Activated CD4-positive, alpha-beta T cell treated with anti-CD3 and anti-CD28 coated beads, Interleukin-2, amount 10 ng/mL, durations not matched to agents 7 days and 5 days (primary cell): ENCODE measurements around the gene PXMP4. TPM values are rescaled to one million over a fixed set of nuclear protein-coding genes. Genes with fewer than 3 reads are reported as not detected.

ENCODE experiments used
- CTCF ChIA-PET: fragments of 350-600 bp; sonication (Branson Sonifier 250); formaldehyde crosslinking; loops from one replicate; lab custom pipeline; 2021; ENCODE audit warnings: antibody characterized with exemption; lab: Charles Lee
- POLR2A ChIA-PET: fragments of 350-600 bp; sonication (Branson Sonifier 250); formaldehyde crosslinking; loops from one replicate; lab custom pipeline; 2021; ENCODE audit warnings: antibody characterized with exemption; lab: Charles Lee
- DNase-seq: peaks from one replicate; pipeline ENCODE4 v3.0.0-alpha.2; 2020
- H3K27ac Mint-ChIP-seq: one replicate; pipeline ENCODE4 v1.8.0; 2021; ENCODE audit warnings: mild to moderate bottlenecking, moderate library complexity, mixed read lengths
- H3K27me3 Mint-ChIP-seq: one replicate; pipeline ENCODE4 v1.8.0; 2021; ENCODE audit warnings: mixed read lengths
- H3K36me3 Mint-ChIP-seq: one replicate; pipeline ENCODE4 v1.8.0; 2021; ENCODE audit warnings: low read depth, mixed read lengths
- H3K4me1 Mint-ChIP-seq: one replicate; pipeline ENCODE4 v1.8.0; 2021; ENCODE audit warnings: mixed read lengths
- H3K4me3 Mint-ChIP-seq: one replicate; pipeline ENCODE4 v1.8.0; 2021; ENCODE audit warnings: mild to moderate bottlenecking, moderate library complexity, mixed read lengths
- H3K9me3 Mint-ChIP-seq: one replicate; pipeline ENCODE4 v1.8.0; 2021; ENCODE audit warnings: mixed read lengths
- total RNA-seq, 2 experiments: library from RNA; stranded (reverse); gene quantifications; one replicate each; pipeline ENCODE4 v1.2.3, GENCODE V29; 2021

Gene PXMP4
- total RNA-seq, 2 experiments from 2014 or later = 19.1 to 21.8 TPM

- ChIA-PET POLR2A (interaction anchor here (0.7 kb wide), 1 partner anchor 71 kb away, joined by 4 read pairs; no protein-coding TSS in a partner anchor), CTCF (interaction anchor here (0.6 to 0.9 kb wide), 3 partner anchors 8 to 28 kb away, joined by 3 read pairs; no protein-coding TSS in a partner anchor)
- no peaks in the 10 kb centered on the region for H3K9me3 Mint-ChIP-seq
- H3K27me3 Mint-ChIP-seq = no peaks in the 10 kb centered on the region
- no peak for DNase-seq
- H3K4me1 Mint-ChIP-seq = peaks cover 10% of the 10 kb centered on the region
- H3K27ac Mint-ChIP-seq = peak overlapping the region; percentile 14
- H3K4me3 Mint-ChIP-seq = no peak overlapping the region
- H3K36me3 Mint-ChIP-seq = peaks cover 19% of the 10 kb centered on the region
Measured at GRCh38 chr20:33751775-33752174, 31.7 kb upstream of the PXMP4 start.

- ChIA-PET POLR2A (interaction anchor here (0.5 kb wide), 1 partner anchor 204 kb away, joined by 4 read pairs; no protein-coding TSS in a partner anchor), CTCF (no interaction called here)
- Mint-ChIP-seq H3K4me3 (no peak overlapping the region), H3K9me3 (no peaks in the 10 kb centered on the region), H3K4me1 (peaks cover 5% of the 10 kb centered on the region), H3K27ac (no peak overlapping the region), H3K36me3 (peaks cover 11% of the 10 kb centered on the region), H3K27me3 (no peaks in the 10 kb centered on the region)
- DNase-seq = no peak
Measured at GRCh38 chr20:33746325-33746998, 26.4 kb upstream of the PXMP4 start.

DNA sequence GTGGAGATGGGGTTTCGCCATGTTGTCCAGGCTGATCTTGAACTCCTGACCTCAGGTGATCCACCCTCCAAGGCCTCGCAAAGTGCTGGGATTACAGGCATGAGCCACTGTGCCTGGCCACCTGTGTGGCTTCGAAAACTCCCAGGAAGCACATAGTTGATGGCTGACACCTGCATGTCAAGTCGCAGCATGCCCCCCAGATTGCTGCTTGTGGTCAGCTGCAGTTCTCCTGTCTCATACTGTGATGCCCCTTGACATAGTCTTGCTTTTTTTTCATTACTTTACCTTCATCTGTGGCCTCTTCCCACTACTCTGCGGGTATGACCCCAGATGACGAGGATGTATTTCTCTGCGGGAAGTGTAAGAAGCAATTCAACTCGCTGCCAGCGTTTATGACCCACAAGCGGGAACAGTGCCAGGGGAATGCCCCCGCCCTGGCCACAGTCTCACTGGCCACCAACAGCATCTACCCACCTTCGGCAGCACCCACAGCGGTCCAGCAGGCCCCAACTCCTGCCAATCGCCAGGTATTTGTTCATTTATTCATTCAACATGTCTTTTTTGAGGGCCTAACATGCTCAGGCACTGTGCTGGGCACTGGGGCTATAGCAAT lies 24.8 kb upstream of the PXMP4 start:
- Mint-ChIP-seq H3K27me3 (no peaks in the 10 kb centered on the region), H3K4me1 (peaks cover 5% of the 10 kb centered on the region), H3K9me3 (no peaks in the 10 kb centered on the region), H3K36me3 (peaks cover 7% of the 10 kb centered on the region), H3K27ac (no peak overlapping the region), H3K4me3 (no peak overlapping the region)
- CTCF ChIA-PET = no interaction called here
- POLR2A ChIA-PET = interaction anchor here (0.6 kb wide), 1 partner anchor 82 kb away, joined by 3 read pairs; no protein-coding TSS in a partner anchor
- no peak for DNase-seq

GRCh38 chr20:33744181-33744580 lies 24.1 kb upstream of the PXMP4 start:
- ChIA-PET CTCF (no interaction called here), POLR2A (interaction anchor here (0.6 kb wide), 1 partner anchor 81 kb away, joined by 3 read pairs; no protein-coding TSS in a partner anchor)
- Mint-ChIP-seq H3K27me3 (no peaks in the 10 kb centered on the region), H3K9me3 (no peaks in the 10 kb centered on the region), H3K36me3 (peaks cover 9% of the 10 kb centered on the region), H3K4me1 (peaks cover 5% of the 10 kb centered on the region), H3K27ac (no peak overlapping the region), H3K4me3 (no peak overlapping the region)
- no peak for DNase-seq

DNA sequence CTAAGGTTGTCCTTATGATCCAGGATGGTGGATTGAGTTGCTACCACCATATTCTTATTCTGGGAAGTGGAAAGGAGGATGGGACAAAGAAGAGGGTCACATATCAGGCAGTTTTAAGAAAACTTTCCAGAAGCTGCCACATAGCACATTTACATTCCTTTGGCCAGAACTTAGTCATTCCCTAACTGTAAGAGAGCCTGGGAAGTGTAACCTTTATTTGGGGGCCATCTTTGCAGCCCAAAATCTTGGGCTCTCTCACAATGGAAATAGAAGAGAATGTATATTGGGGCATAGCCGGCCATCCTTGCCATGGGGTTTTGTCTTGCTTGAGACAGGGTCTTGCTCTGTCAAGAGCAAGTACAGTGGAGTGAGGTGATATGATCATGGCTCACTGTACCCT lies 20.1 kb upstream of the PXMP4 start:
- H3K4me3 Mint-ChIP-seq = no peak overlapping the region
- H3K36me3 Mint-ChIP-seq = peaks cover 21% of the 10 kb centered on the region
- CTCF ChIA-PET = no interaction called here
- no peaks in the 10 kb centered on the region for H3K27me3 Mint-ChIP-seq
- no peak for DNase-seq
- POLR2A ChIA-PET = no interaction called here
- peaks cover 16% of the 10 kb centered on the region for H3K9me3 Mint-ChIP-seq
- H3K27ac Mint-ChIP-seq = no peak overlapping the region
- H3K4me1 Mint-ChIP-seq = peaks cover 5% of the 10 kb centered on the region

- Mint-ChIP-seq H3K4me3 (no peak overlapping the region), H3K27me3 (no peaks in the 10 kb centered on the region), H3K27ac (no peak overlapping the region), H3K36me3 (peaks cover 21% of the 10 kb centered on the region), H3K4me1 (peaks cover 5% of the 10 kb centered on the region), H3K9me3 (peaks cover 16% of the 10 kb centered on the region)
- ChIA-PET POLR2A (no interaction called here), CTCF (no interaction called here)
- no peak for DNase-seq
Measured at GRCh38 chr20:33739493-33739892, 19.4 kb upstream of the PXMP4 start.

DNA sequence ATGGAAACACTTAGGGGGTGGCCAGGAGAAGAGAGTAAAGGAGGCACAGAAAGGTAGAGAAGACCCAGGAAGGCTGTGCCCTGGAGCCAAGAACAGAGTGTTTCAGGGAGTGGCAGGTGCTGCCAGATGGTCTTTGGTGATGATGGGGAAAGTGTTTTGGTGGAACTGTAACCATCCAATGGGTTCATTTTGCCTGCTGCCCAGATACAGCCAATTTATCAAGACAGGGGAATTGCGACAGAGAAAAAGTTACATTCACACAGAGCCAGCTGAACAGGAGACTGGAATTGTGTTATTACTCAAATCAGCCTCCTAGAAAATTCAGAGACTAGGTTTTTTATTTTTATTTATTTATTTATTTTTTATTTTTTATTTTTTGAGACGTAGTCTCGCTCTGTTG lies 16.9 kb upstream of the PXMP4 start:
- POLR2A ChIA-PET = no interaction called here
- no peaks in the 10 kb centered on the region for H3K27me3 Mint-ChIP-seq
- peaks cover 22% of the 10 kb centered on the region for H3K4me1 Mint-ChIP-seq
- CTCF ChIA-PET = interaction anchor here (0.6 kb wide), 1 partner anchor 105 kb away, joined by 3 read pairs; no protein-coding TSS in a partner anchor
- peaks cover 25% of the 10 kb centered on the region for H3K36me3 Mint-ChIP-seq
- H3K27ac Mint-ChIP-seq = no peak overlapping the region
- H3K9me3 Mint-ChIP-seq = peaks cover 16% of the 10 kb centered on the region
- no peak overlapping the region for H3K4me3 Mint-ChIP-seq
- DNase-seq = no peak

DNA sequence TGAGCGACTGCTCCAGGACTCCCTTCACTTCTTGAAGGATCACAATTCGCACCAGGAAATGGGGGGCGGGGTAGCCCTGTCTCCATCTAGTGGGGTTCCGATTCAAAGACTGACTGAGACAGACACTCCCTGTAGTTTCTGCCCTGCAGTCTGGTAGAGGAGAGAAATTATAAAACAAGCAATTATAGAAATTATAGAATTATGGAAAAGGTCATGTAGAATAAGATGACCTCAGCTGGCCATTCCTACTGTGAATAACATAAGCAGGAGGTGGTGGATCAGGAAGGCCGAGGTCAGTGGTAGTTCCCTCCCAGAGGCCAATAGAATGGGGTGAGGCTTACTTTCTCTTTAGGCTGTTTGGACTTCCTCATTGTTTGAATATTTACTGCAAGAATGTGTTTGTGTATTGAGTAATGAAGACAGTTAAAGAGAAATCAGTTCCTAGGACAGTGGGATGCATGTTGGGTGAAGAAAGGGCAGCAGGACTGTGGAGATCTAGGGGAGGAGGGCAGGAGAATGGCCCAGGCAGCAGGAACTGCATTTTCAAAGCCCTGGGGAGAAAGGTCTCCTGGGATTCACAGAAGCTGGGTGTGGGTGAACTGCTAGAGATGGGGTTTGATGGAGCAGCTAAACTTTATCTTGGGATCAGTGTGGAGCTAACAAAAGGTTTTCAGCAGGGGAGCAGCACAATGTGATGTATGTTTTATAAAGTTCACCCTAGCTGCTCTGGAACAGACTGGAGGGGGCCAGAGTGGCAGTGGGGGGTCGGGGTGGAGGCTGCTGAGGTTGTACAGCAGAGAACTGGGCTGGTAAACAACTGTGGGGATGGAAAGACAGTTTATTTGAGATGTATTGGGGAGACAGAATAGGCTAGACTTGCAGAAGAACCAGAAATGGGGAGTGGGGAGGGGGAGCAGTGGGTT lies 13.8 kb upstream of the PXMP4 start:
- ChIA-PET POLR2A (no interaction called here), CTCF (interaction anchor here (0.7 to 3.2 kb wide), 2 partner anchors 36 to 66 kb away, joined by 4 to 10 read pairs; no protein-coding TSS in a partner anchor)
- Mint-ChIP-seq H3K4me1 (peaks cover 30% of the 10 kb centered on the region), H3K27me3 (no peaks in the 10 kb centered on the region), H3K9me3 (peaks cover 16% of the 10 kb centered on the region), H3K4me3 (peak overlapping the region; percentile 52), H3K27ac (peak overlapping the region; percentile 94), H3K36me3 (peaks cover 22% of the 10 kb centered on the region)
- DNase-seq = no peak

DNA sequence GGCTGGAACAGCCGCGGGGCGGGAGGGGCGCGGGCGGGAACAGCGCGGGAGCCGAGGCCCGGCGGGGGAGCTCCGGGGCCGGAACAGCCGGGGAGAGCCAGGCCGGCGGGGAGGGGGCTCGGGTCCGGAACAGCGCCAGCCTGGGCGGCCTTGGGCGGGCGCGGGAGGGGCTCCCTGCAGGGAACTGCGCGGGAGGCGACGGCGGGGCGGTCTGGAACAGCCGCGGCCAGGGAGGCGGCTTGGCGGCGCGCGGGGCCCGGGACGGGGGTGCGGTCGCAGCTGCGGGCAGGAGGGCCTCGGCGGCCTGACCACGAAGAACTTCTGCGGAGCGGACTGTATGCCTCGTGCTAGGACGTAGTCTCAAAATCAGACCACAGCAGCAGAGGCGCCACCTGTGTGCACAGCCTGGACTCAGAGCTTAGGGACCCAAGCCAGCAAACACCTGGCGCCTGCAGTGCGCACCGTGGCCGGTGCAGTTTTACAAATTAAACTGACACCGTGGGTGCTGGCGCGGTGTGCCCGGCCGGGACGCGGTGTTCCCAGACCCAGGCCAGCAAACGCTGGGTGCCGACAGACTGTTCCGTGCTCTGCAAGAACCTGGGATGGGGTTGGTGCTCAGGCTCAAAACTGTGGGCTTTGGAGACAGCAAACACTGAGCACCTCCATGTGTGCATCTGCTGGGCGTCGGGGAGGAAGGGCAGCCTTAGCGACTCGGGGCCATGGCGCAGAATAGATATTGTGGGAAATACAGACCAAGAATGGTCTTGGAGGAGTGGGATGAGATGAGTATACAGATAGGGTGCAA lies 12.3 kb upstream of the PXMP4 start:
- DNase-seq = peak; percentile 85
- POLR2A ChIA-PET = interaction anchor here (0.6 to 1.8 kb wide), 4 partner anchors 12 to 272 kb away, joined by 3 to 4 read pairs (median 4); partner anchors contain the start of gene PXMP4
- no peaks in the 10 kb centered on the region for H3K27me3 Mint-ChIP-seq

DNA sequence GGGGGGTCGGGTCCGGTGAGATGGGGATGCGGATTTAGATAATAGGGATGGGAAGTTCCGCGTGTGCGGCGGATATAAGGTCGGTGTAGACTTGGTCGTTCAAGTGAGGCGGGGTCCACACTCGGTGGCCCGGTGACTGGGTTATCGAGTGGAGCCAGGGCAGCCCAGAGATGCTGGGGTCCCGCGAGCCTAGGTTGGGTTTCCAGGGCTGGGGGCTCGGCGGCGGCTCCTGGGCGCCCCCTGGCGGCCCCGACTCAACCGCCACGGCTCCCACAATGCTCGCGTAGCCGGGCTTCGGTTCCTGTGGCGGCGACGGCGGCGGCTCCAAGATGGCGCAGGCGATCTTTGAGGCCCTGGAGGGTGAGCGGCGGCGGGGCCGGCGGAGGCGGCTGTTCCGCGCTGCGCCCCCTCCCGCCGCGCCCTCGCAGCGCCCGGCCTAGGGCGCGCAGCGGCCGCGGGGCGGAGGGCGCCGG lies 11.6 kb upstream of the PXMP4 start, which contains the start of gene ZNF341:
TSS of gene ZNF341 (plus strand) at position 304 of the 473 bp plus-strand sequence. CDS start at position 330, 26 bp downstream.
- H3K4me3 Mint-ChIP-seq = peak within 1 kb of the TSS; percentile 89
- peak; percentile 90 for DNase-seq
- H3K36me3 Mint-ChIP-seq = peaks cover 16% of the 10 kb centered on the region
- H3K9me3 Mint-ChIP-seq = peaks cover 10% of the 10 kb centered on the region
- CTCF ChIA-PET = interaction anchor here (1.0 to 3.2 kb wide), 7 partner anchors 8 to 63 kb away, joined by 3 to 12 read pairs (median 6); partner anchors contain the start of gene PXMP4
- POLR2A ChIA-PET = interaction anchor here (0.7 to 1.8 kb wide), 3 partner anchors 12 to 127 kb away, joined by 3 to 4 read pairs (median 4); partner anchors contain the start of gene PXMP4
- H3K27ac Mint-ChIP-seq = peak within 1 kb of the TSS; percentile 96
- H3K4me1 Mint-ChIP-seq = peaks cover 30% of the 10 kb centered on the region
- H3K27me3 Mint-ChIP-seq = no peaks in the 10 kb centered on the region

More for the DNA sequence above, 12.3 kb upstream of the PXMP4 start:
- CTCF ChIA-PET = interaction anchor here (0.9 to 3.2 kb wide), 10 partner anchors 9 to 67 kb away, joined by 3 to 12 read pairs (median 4); partner anchors contain the start of genes ACTL10 and PXMP4
- H3K4me3 Mint-ChIP-seq = peak overlapping the region; percentile 89
- H3K9me3 Mint-ChIP-seq = peaks cover 13% of the 10 kb centered on the region
- peaks cover 19% of the 10 kb centered on the region for H3K36me3 Mint-ChIP-seq
- peaks cover 30% of the 10 kb centered on the region for H3K4me1 Mint-ChIP-seq
- peak overlapping the region; percentile 94 for H3K27ac Mint-ChIP-seq

DNA sequence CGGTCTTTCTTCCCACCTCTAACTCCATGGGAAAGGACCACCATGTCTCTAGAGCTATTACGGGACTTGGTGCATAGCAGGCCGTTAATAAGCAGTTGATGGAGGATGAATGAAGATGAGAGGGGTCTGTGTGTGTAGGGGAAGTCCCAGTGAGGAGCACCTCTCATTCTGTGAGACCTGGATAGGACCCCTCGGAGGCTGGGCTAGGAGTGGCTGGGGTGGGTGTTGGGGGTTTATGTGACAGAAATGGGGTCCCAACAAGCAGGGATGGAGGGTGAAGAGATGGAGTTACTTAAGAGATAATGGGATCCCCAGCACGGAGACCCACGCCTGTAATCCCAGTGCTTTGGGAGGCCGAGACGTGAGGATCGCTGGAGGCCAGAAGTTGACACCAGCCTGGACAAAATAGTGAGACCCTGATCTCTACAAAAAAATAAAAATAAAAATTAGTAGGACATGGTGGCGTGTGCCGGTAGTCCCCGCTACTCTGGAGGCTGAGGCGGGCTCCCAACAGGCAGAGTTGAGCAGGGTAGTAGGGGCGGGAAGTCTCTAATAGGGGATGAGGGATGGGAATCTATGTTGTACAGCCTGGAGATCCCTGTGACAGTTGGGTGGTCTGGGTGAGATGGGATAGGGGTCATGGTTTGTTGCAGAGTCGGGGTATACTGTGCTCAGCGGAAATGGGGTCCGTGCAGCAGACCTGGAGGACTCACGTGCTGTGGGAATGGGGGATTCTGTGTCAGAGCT lies 11.0 kb upstream of the PXMP4 start:
- CTCF ChIA-PET = interaction anchor here (1.1 to 3.2 kb wide), 6 partner anchors 8 to 84 kb away, joined by 3 to 12 read pairs (median 7); partner anchors contain the start of gene PXMP4
- peaks cover 9% of the 10 kb centered on the region for H3K36me3 Mint-ChIP-seq

More for the DNA sequence above, 11.0 kb upstream of the PXMP4 start:
- POLR2A ChIA-PET = no interaction called here
- Mint-ChIP-seq H3K4me1 (peaks cover 30% of the 10 kb centered on the region), H3K4me3 (peak overlapping the region; percentile 78), H3K27ac (peak overlapping the region; percentile 96), H3K9me3 (peaks cover 6% of the 10 kb centered on the region), H3K27me3 (no peaks in the 10 kb centered on the region)
- no peak for DNase-seq
